Measurements from ENCODE around the gene PIK3C2B.
A peak's percentile ranks its signal among the peaks of the same experiment; 100 is the strongest.

Gene PIK3C2B

GRCh38 chr1:204503913-204504519, 9.4 kb upstream of the PIK3C2B start:
- H3K4me1 Mint-ChIP-seq, result peaks cover 34% of the 10 kb centered on the region
- H3K36me3 Mint-ChIP-seq (ENCODE audit: low read depth), result no peaks in the 10 kb centered on the region
- peaks cover 24% of the 10 kb centered on the region for H3K27me3 Mint-ChIP-seq (ENCODE audit: low read depth, poor library complexity)
- TF ChIP-seq CTCF (IDR thresholded peaks at IDR 0.05), result no peak
- peaks cover 4% of the 10 kb centered on the region for H3K9me3 Mint-ChIP-seq
- no peak overlapping the region for H3K27ac Mint-ChIP-seq
- H3K4me3 Mint-ChIP-seq, result no peak overlapping the region
- DNase-seq, result no peak

DNA sequence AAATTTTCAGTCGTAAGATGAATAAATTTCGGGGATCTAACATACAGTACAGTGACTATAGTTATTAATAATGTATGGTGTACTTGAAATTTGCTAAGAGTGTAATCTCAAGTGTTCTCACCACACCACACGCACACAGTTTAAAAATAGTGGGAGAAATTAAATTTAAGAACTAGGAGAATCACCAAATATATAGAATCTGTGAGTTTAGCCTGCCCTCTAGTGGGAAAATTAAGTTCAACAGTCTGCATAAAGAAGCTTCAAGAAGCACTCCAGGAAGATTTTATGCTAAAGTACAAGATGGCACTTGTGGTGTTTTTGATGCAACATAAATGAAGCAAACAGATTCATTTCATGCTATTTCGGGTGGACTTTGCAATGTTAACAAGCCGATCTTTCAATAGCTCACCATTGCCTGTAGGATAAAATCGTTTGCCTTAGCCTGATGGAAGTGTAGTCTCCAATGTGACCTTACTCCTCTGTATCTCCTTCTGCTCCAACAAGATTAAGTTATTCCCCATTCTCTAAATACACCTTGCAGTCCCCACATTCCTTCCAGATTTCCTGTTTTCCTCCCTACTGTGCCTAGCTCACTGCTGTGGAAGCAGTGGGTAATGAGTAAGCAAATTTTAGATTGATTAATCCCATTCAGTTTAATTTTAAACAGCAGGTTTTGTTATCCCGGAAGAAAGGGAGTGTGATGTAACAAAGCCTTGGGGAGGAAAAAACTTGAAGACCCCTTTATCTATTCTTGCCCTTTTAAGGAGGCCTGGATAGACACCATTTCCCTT, 8.7 kb upstream of the PIK3C2B start:
- Mint-ChIP-seq H3K27ac (no peak overlapping the region), H3K36me3 (ENCODE audit: low read depth) (no peaks in the 10 kb centered on the region), H3K4me1 (peaks cover 34% of the 10 kb centered on the region), H3K4me3 (no peak overlapping the region), H3K9me3 (peaks cover 4% of the 10 kb centered on the region), H3K27me3 (ENCODE audit: low read depth, poor library complexity) (peaks cover 28% of the 10 kb centered on the region)
- peak; percentile 74 for TF ChIP-seq CTCF (IDR thresholded peaks at IDR 0.05)
- no peak for DNase-seq

GRCh38 chr1:204502241-204502640, 7.6 kb upstream of the PIK3C2B start:
- Mint-ChIP-seq H3K27ac (no peak overlapping the region), H3K27me3 (ENCODE audit: low read depth, poor library complexity) (peaks cover 30% of the 10 kb centered on the region), H3K4me1 (peaks cover 31% of the 10 kb centered on the region), H3K9me3 (peaks cover 4% of the 10 kb centered on the region), H3K36me3 (ENCODE audit: low read depth) (no peaks in the 10 kb centered on the region), H3K4me3 (no peak overlapping the region)
- DNase-seq, result no peak
- TF ChIP-seq CTCF (IDR thresholded peaks at IDR 0.05), result no peak

GRCh38 chr1:204499511-204500468, 5.2 kb upstream of the PIK3C2B start:
- peaks cover 27% of the 10 kb centered on the region for H3K27me3 Mint-ChIP-seq (ENCODE audit: low read depth, poor library complexity)
- peaks cover 47% of the 10 kb centered on the region for H3K4me1 Mint-ChIP-seq
- no peak overlapping the region for H3K4me3 Mint-ChIP-seq
- H3K36me3 Mint-ChIP-seq (ENCODE audit: low read depth), result no peaks in the 10 kb centered on the region
- no peak for DNase-seq
- peak overlapping the region; percentile 24 for H3K27ac Mint-ChIP-seq
- TF ChIP-seq CTCF (IDR thresholded peaks at IDR 0.05), result no peak
- H3K9me3 Mint-ChIP-seq, result no peaks in the 10 kb centered on the region

DNA sequence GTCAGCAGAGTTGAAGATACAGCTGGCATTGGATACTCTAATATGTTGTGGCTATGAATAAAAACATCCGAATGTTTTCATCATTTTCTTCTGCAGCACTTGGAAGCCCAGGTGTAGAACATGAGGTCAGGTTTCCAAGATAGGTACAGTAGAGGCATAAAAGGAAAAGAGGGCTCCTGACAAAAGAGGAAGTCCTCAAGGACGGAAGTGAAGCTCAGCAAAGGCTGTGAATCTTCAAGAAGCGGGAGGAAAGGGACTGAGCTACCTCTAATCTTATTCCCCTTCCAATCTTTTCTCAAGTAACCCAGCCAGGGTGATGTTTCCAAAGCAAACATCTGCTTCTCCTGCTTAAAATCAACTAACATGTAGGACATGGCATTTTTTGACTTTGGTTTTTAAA, 4.4 kb upstream of the PIK3C2B start:
- Mint-ChIP-seq H3K9me3 (no peaks in the 10 kb centered on the region), H3K27ac (no peak overlapping the region), H3K27me3 (ENCODE audit: low read depth, poor library complexity) (peaks cover 26% of the 10 kb centered on the region), H3K4me3 (no peak overlapping the region), H3K36me3 (ENCODE audit: low read depth) (no peaks in the 10 kb centered on the region), H3K4me1 (peaks cover 44% of the 10 kb centered on the region)
- DNase-seq, result no peak
- no peak for TF ChIP-seq CTCF (IDR thresholded peaks at IDR 0.05)
